GM03348 (cell line): ENCODE measurements around the gene SLC37A1.
"Not testable (repeated sequence)": the region's sequence is repeated elsewhere in the genome, so short reads cannot be mapped to it uniquely, and the experiment has no call there.

Source experiments
- DNase-seq: peaks from one replicate; pipeline ENCODE4 v3.0.0; 2012; ENCODE audit warnings: low spot score

Gene SLC37A1

GRCh38 chr21:42513151-42513984, at the start of gene SLC37A1:
Gene SLC37A1 (plus strand): TSS chr21:42513852. CDS start chr21:42518455, 4,603 bp downstream.
- peak; percentile 53 for DNase-seq

- DNase-seq, result no peak
Observed at GRCh38 chr21:42463861-42464515, 49.7 kb upstream of the SLC37A1 start.

GRCh38 chr21:42465008-42465802, 48.4 kb upstream of the SLC37A1 start:
- no peak for DNase-seq

GRCh38 chr21:42465803-42466127, 47.9 kb upstream of the SLC37A1 start:
- no peak for DNase-seq

GRCh38 chr21:42466700-42467099, 47.0 kb upstream of the SLC37A1 start:
- no peak for DNase-seq

- DNase-seq, result no peak
Observed at GRCh38 chr21:42467140-42467983, 46.3 kb upstream of the SLC37A1 start.

GRCh38 chr21:42468491-42469131, 45.0 kb upstream of the SLC37A1 start:
- DNase-seq, result no peak

- DNase-seq, result no peak
Observed at GRCh38 chr21:42469272-42469671, 44.4 kb upstream of the SLC37A1 start.

GRCh38 chr21:42469726-42470125, 43.9 kb upstream of the SLC37A1 start:
- DNase-seq, result not testable (repeated sequence)

GRCh38 chr21:42471206-42471605, 42.4 kb upstream of the SLC37A1 start:
- no peak for DNase-seq

- DNase-seq, result no peak
Observed at GRCh38 chr21:42471716-42472330, 41.8 kb upstream of the SLC37A1 start.

GRCh38 chr21:42472521-42472920, 41.1 kb upstream of the SLC37A1 start:
- DNase-seq, result no peak

- DNase-seq, result no peak
Observed at GRCh38 chr21:42473498-42474042, 40.1 kb upstream of the SLC37A1 start.

GRCh38 chr21:42474043-42474831, 39.4 kb upstream of the SLC37A1 start:
- no peak for DNase-seq

- DNase-seq, result no peak
Observed at GRCh38 chr21:42475036-42475435, 38.6 kb upstream of the SLC37A1 start.

GRCh38 chr21:42475526-42476387, 37.9 kb upstream of the SLC37A1 start:
- DNase-seq, result no peak

- DNase-seq, result no peak
Observed at GRCh38 chr21:42476388-42477331, 37.0 kb upstream of the SLC37A1 start.

GRCh38 chr21:42478504-42478903, 35.1 kb upstream of the SLC37A1 start:
- DNase-seq, result no peak
